UCSD-AML1 (cell line): ENCODE data around the gene PAPPA.

ENCODE experiments used
- DNase-seq: peaks from one replicate; lab custom pipeline; 2025; ENCODE audit not compliant: unreplicated experiment; lab: John Stamatoyannopoulos, UW

The PAPPA gene

DNA sequence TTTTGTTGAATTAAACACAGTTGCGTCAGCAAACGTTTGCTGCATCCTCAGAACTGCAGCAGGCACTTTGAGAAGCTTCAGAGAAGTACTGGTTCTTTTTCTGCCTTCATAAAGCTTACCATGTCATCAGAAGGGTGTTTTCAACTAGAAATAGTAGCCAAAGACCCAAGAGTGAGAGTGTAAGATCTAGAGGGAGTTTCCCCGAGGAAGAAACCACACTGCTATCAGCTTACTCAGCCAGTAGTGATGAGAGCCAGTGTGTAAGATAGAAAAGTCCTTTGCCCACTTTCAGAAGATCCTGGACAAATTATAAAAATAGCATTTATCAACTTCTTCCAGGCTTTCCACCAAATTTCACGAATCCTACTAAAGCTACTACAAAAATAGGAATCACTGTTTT lies 154.5 kb downstream of the PAPPA start:
- no peak for DNase-seq

DNA sequence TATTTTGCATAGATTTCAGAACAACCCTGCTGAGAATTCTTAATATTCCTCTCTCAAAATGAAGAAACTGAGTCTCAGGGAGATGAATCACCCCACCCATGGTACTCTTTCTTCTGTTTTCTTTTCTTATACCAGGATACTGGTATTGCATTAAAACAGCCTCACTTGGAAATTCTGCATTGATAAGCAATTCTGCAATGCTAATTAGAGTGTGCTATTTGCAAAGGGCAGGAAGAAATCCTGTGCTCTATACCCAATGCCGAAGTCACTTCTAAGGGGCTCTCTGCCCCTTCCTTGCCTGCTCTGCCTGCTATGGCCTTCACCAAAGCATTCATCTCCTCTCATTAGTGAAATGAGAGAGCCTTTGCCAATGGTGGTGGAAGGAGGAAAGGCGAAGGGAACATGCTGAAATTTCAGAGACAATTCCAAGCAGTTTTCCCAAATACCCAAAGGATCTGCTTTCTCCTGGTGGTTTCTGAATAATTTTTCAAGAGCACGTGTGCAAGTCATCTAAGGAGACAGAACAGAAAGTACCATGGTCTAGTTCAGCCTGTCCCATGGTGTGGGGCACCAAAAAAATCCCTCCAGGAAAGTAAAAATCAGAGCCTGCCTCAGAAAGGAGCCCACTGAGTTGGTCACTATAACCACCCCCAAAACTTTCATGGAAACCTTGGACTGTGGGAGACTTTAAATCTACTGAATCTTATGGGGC lies 156.5 kb downstream of the PAPPA start:
- DNase-seq: no peak

DNA sequence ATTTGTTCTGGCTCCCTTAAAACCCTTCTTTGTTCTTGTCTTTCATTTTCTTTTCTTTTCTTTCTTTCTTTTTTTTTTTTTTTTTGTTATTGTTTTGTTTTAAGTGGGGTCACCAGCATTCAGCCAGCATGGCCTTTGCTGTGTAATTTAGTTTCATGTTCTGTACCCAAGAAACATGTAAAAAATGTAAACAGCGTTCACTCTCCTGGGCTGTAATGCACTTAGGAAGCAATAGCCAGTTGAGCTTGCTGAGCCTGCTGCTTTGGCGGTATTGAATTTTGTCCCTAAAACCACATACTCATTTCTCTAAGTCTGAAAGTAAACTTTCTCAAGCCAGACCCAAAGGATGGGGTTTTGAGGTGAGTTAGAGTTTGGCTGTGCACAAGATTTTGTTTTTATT lies 158.6 kb downstream of the PAPPA start:
- no peak for DNase-seq

DNA sequence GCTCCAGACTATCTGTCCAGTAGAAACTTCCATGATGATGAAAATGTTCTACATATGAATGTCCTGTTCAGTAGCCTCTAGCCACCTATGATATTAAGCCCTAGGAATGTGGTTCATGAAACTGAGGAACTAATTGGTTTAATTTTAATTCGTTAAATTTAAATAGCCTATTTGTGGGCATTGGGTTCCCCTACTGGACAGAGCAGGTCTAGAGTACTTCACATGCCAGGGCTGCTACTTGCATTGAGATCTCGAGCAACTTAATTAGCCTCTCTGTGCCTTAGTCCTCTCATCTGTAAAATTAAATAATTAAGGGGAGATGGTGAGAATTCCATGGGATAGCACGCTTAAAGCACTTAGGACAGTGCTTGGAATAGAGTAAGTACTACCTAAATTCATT lies 160.0 kb downstream of the PAPPA start:
- no peak for DNase-seq

DNA sequence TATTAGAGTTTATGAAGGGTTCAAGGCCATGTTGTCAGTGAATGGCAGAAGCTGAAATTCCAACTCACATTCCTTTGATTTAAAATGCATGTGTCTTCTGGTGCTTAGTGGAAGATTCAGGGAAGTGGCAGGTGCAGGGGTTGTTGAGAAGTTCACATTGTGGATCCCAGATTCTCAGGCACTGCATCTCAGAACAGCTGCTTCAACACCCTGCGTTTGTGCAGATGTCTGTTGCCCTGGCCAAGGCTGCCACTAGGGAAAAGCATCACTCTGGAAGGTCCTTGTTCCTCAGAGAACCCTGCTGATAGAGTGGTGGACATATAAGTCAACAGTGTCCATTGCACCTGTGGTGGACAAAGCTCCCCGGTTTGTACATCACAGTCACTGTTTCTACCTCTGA lies 162.7 kb downstream of the PAPPA start:
- DNase-seq: no peak

DNA sequence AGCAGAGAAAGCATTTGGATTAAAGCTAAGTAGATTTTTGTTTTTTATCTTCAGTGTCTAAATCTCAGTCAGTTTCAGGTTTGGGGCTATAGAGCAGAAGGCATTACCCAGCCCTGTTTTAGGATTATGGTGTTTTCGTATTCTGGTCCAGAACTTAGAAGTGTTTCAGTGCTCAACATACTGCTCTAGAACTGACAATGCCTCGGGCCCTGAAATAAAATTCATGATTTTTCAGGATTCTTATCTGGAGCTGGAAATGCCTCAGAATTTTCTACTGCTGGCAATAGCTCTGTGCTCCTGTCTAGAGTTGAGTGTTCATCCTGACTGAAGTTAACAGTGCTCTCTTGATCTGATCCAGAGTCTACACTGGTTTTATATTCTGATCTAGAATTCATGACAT lies 163.9 kb downstream of the PAPPA start:
- no peak for DNase-seq

DNA sequence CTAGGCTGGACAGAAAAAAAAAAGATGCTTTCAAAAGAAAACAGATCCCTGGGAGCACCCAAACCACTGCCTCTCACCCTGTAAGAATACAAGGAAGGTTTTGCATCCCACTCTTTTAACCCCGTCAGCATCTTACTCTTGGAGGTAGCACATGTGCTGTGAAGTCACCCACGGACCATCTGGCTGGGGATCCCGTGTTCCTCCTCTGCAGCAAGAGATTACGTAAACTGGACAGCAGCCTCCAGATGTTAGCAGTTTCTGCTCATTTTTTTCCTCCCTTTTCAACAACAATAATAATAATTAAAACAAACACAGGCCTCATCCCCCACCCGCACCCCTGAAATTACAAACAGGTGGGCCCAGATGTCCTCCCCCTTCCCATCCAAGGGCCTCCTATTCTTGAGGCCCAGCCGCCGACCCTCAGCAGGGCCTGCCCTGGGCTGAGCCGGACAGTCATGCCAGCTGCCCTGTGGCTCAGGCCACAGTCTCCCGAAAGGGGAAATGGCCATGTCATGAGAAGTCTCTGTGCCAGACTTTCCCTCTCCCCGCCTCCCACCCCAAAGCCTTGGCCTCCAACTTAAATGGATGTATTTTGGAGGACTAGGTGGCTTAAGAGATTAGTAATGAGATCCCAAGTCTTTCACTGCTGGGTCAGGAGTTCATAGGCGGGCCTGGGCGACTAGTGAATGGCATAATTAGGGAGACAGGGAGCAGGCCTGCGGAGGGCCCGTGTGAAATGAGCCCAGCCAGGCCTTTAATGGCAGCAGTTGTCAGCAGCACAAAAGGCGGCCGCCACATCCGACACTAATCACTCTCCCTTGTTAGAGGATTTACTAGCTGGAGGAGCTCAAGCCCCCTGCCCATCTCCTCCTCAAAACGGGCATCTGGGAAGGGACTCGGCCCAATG lies 165.1 kb downstream of the PAPPA start:
- DNase-seq: no peak

DNA sequence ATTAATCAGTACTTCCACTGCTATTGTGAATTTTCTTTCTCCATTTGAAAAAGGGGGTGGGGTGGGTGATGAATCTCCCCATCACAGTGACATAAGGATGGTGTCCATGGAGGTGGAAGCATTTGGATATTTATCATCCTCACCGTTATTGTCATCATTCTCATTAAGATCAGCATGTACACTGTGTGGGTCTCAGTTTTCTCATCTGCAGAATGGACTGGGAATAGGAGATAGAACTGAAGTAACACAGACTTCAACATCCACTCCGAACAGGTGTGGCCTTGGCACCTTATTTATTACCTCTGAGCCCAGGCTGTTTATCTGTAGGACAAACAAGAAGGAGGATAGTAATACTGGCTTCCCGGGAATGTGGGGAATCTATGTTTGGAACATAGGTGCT lies 165.9 kb downstream of the PAPPA start:
- DNase-seq: no peak

DNA sequence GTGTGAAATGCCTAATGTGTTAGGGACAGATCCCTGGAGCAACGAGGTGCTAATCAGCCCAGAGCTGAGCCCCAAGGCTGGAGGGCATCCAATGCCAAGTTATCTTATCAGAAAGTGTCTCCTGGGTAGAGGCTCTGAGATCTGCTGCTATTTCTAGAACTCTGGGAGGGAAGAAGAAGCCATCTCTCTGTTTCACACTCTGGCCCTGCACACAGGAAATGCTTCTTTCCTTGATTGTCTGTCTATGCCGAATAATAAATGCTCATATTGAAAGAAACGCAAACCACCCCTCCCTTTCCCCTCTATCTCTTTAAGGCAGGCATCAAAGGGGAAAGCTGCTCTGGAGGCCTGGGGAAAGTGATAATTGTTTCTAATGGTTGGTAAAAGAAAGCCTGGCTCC lies 166.7 kb downstream of the PAPPA start:
- no peak for DNase-seq

DNA sequence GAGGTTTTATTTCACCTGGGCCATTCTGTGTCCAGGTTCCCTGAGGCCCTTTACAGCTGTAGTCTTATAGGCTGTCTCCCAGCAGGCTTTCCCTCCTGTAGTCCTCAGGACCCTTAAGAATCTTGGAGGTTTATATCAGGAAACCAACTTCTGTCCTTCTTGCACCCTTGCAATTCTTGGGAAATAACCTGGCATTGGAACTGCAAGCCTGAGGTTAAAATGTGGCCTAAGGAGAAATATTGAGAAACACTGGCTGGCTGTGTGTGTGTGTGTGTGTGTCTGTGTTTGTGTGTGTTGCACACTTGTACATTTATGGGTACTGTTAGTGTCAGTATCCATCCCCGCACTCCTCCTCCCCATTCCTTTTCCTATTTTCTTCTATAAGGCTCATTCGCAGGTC lies 168.9 kb downstream of the PAPPA start:
- DNase-seq: no peak

DNA sequence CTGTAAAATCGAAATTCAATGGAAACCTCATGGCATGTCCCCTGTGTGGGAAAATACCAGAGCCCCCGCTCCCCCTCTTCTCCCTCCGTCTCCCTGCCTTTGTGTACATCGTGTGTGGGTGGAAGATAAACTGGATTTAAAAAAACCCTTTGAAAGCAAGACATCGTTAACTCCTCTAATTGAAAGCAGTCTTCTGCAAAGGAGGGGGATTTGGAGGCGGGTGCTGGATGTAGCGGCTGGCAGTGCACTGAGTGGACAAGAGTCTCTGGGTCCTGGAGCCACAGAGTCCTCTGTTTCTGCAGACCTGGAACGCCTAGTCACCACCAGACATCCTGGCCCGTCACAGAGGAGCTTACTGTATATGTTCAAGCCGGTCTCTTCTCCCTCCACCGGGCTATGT lies 169.4 kb downstream of the PAPPA start:
- no peak for DNase-seq

DNA sequence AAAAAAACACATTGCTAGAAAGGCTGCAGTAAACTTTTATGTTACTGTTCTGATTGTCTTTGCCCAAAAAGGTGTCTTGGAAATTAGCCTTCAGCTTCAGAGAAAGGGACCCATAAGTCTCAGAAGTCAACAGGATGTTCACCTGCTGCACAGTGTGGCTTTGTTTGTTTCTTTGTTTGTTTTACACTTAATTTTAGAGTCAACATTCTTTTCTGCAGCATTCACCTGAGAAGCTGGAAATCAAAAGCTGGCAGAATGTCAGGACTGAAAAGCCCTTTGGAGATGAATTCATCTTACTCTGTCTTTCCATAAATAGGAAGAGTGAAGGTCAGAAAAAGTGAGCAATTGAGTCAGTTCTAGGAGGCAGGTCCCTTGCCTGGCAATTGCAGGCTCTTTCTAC lies 170.0 kb downstream of the PAPPA start:
- no peak for DNase-seq

DNA sequence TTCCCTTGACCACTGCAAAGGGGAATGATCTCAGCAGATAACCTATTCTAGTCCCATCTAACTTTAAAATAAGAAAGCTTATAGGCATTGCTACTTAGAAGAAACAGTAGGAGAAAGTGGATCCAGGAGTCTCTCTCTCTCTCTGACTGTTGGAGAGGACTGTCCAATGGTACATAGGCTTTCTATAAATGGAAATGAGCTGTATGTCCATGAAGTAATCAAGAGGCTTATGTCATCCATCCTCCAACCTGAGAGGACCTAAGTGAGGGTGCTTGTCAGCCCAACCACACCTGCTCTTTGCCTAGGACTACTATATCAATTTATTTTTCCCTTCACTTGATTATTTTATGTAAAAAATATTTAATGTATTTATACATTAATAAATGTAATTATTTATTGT lies 172.3 kb downstream of the PAPPA start:
- no peak for DNase-seq

DNA sequence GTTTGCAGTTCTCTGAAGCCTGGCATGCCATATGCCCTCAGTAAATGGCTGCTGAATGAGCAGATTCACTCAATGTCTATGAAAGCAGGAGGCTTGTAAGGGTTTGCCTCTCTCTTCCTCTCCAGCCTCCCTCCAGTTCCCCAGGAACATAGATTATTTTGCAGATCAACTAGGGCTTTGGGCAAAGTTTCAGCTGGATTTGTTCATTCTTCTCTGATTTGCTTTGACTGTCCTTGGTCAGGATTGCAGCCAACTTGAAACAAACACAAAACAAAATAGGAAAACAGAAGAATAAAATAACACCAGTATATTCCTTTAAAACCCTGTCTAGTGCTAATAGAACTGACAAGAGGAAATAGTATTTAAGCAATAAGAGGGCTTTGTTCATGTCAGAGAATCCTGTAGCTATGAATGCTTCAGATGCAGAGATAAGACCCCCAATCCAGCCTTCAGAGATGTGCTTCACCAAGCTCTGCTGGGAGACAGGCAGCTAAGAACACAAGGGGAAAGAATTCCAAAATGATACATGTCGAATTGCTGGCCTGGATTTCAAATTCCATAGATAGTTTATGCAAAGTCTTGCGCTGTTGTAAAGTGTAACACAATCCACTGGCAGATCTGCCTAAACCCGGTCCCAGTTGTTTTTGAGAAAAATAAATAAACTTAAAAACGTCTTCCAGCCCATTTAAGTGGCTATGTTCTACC lies 174.3 kb downstream of the PAPPA start:
- DNase-seq: no peak

DNA sequence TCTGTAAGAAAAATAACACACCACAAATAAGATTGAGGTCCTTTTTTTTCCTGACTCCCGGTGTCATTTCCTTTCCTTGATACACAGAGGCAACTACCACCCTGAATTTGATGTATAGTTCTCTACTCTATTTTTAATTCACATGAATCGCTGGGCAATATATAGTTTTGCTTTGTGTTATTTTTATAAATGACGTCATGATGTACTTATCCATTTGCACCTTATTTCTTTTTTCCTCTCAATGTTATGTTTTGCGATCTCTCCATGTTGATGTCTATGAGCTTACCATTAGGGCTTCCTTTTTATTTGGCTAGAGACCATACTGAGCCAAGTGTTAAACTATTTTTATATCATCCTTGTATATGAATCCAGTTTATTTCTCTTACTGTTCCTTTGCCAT lies 175.9 kb downstream of the PAPPA start:
- no peak for DNase-seq

DNA sequence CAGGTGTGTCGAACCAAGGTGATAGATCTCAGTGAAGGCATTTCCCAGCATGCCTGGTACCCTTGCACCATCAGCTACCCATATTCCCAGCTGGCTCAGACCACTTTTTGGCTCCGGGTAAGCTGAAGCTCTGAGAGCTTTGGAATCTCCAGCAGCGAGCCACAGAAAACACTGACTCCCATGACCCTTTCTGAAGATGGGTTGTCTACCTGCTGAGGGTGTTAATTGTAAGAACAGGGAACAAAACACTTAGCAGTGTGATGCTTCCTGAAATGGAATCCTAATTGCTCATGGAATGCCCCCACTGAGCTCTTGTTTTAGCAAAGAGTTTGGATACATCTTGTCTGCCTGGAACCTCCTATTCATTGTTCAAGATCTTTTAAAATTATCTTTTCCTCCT lies 177.7 kb downstream of the PAPPA start:
- no peak for DNase-seq

DNA sequence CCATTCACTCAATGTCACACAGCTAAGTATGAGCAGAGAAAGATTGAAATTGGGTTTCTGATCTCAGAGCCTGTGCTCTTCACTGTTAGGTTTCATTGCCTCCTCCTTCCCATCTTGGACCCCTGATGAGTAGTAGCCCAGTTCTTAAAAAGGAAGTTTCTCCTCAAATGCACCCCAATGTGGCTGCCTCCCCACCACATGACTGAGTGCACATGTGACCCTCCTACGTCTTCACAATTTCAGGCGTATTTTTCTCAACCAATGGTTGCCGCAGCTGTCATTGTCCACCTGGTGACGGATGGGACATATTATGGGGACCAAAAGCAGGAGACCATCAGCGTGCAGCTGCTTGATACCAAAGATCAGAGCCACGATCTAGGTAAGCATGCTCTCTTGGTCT lies 178.5 kb downstream of the PAPPA start:
- no peak for DNase-seq

DNA sequence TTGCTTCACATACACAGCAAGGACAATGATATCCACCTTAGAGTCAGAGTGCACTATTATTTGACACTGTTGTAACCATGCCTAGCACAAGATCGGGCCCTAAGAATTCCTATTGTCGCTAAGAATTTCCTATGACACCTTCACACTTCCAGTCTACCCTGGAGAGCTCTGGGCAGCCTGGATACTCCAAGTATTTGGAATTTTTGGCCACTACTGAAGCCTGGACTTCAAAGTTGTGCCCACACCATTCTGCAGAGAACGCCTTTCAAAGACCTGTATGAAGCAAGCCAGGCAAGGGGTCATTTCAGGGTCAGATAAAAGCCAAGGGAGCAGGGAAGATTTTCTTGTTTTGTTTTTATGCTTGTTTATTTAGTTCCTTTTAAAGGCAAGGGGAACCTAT lies 179.7 kb downstream of the PAPPA start:
- no peak for DNase-seq

DNA sequence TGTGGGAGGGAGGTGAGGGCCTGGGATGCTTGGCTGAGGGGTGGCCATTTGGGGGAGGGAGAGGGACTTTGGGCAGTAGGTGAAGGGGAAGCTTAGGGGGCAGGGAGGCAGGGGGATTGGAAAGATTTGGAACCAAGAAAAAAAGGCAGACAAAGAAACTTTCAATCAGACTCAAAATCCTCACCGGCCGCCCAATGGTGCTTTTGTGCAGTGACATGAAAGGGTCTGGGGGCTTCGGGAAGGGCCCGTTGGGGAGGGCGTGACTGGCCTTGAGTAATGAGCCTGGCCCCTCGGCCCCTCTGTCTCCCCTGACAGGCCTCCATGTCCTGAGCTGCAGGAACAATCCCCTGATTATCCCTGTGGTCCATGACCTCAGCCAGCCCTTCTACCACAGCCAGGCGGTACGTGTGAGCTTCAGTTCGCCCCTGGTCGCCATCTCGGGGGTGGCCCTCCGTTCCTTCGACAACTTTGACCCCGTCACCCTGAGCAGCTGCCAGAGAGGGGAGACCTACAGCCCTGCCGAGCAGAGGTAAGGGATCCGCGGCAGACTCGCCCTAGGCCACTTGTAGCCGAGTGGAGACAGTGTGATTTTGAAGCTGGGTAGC lies 181.1 kb downstream of the PAPPA start:
- DNase-seq: no peak

DNA sequence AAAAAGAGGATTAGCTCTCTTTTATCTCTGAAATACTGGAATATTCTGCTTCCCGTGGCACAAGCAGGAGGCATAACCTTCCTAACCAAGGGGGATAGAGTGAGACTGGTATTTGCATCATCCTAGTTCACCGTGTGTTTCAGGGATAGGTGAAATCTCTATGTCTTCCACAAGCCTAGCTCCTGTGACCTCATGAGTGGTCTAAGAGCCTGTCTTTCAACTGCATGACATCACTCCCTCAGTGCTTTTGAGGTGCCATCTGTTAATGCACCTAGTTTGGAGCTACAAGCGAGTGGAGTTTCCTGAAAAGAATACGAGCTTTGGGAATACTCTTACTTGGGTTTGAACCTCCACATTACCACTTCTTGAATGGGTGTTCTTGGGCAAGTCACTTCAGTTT lies 181.8 kb downstream of the PAPPA start:
- no peak for DNase-seq

DNA sequence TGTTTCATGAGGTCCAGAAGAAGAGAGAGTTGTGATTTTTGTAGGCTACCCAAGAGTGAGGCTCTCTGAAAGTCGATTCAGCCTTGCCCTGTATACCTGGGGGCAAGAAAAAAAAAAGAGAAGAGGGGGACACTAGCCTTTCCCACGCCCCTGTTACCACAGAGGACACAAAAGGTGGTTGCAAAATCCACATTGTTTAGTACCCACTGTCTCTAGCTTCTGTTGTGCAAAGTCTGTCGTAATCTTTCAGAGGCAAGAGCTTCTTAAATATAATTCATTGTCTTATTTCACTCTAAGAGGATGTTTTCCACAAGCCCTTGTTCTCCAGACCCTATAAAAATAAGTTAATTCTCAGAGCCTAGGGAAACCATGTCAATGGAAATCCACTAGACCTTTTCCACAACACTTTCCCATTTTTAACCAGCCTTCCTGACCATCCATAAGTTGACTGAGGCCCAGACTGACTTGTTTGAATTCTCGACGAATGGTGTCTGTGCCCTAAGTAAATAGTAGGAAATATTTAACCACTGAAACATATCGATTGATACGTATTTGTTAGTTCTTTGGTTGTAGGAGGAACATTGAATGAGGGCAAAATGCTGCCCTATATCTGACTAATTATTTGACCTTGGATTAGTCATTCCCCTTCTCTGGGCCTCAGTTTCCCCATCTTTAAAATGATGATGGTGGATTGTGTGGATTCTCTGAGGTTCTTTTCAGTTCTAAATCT lies 182.7 kb downstream of the PAPPA start:
- DNase-seq: no peak
